ENCODE data around the gene SEMA5A. TPM values are rescaled to one million over a fixed set of nuclear protein-coding genes. Genes with fewer than 3 reads are reported as not detected.

The SEMA5A gene
- total and polyA plus RNA-seq, 8 donors, result 18.2 to 29.5 (median 20.8) TPM

GRCh38 chr5:9034649-9035048, 511.2 kb downstream of the SEMA5A start:
- H3K9me3 ChIP-seq, result no peaks in the 10 kb centered on the region
- H3K4me1 ChIP-seq, result no peaks in the 10 kb centered on the region
- TF ChIP-seq CTCF (IDR thresholded peaks at IDR 0.05), result no peak
- H3K27ac ChIP-seq, result no peak overlapping the region
- no peak for ATAC-seq
- DNase-seq, result peak in 2 of 4 donors; percentile 16 to 49
- H3K27me3 ChIP-seq, result no peaks in the 10 kb centered on the region
- intact Hi-C loops (cut with DNase I), result no loop called here
- no peak overlapping the region for H3K4me3 ChIP-seq
- H3K36me3 ChIP-seq, result no peaks in the 10 kb centered on the region

GRCh38 chr5:9033524-9033923, 512.4 kb downstream of the SEMA5A start:
- H3K4me3 ChIP-seq, result no peak overlapping the region
- intact Hi-C loops (cut with DNase I), result no loop called here
- no peak overlapping the region for H3K27ac ChIP-seq
- ATAC-seq (no peak), DNase-seq (no peak)
- no peaks in the 10 kb centered on the region for H3K4me1 ChIP-seq
- TF ChIP-seq CTCF (IDR thresholded peaks at IDR 0.05), result no peak
- H3K36me3 ChIP-seq, result no peaks in the 10 kb centered on the region
- H3K27me3 ChIP-seq, result no peaks in the 10 kb centered on the region
- H3K9me3 ChIP-seq, result no peaks in the 10 kb centered on the region

GRCh38 chr5:9025942-9026341, 519.9 kb downstream of the SEMA5A start:
- Histone ChIP-seq H3K4me1 (no peaks in the 10 kb centered on the region), H3K9me3 (peaks cover 0 to 43% of the 10 kb centered on the region in 2 donors), H3K4me3 (no peak overlapping the region), H3K36me3 (no peaks in the 10 kb centered on the region), H3K27ac (no peak overlapping the region), H3K27me3 (no peaks in the 10 kb centered on the region)
- DNase-seq (no peak), ATAC-seq (no peak)
- no peak for TF ChIP-seq CTCF (IDR thresholded peaks at IDR 0.05)
- intact Hi-C loops (cut with DNase I), result no loop called here

GRCh38 chr5:9020996-9021395, 524.9 kb downstream of the SEMA5A start:
- ATAC-seq (no peak), DNase-seq (no peak)
- TF ChIP-seq CTCF (IDR thresholded peaks at IDR 0.05), result no peak
- H3K9me3 ChIP-seq, result peaks cover 0 to 28% of the 10 kb centered on the region in 2 donors
- no peak overlapping the region for H3K27ac ChIP-seq
- no peaks in the 10 kb centered on the region for H3K4me1 ChIP-seq
- H3K36me3 ChIP-seq, result no peaks in the 10 kb centered on the region
- no peaks in the 10 kb centered on the region for H3K27me3 ChIP-seq
- no peak overlapping the region for H3K4me3 ChIP-seq
- intact Hi-C loops (cut with DNase I), result no loop called here

- no peaks in the 10 kb centered on the region for H3K4me1 ChIP-seq
- TF ChIP-seq CTCF (IDR thresholded peaks at IDR 0.05), result no peak
- no peaks in the 10 kb centered on the region for H3K36me3 ChIP-seq
- no peak for ATAC-seq
- no peak overlapping the region for H3K4me3 ChIP-seq
- intact Hi-C loops (cut with DNase I), result no loop called here
- H3K9me3 ChIP-seq, result no peaks in the 10 kb centered on the region
- H3K27ac ChIP-seq, result no peak overlapping the region
- DNase-seq, result no peak
- no peaks in the 10 kb centered on the region for H3K27me3 ChIP-seq
These were observed 530.0 kb downstream of the SEMA5A start for GRCh38 chr5:9015937-9016270.
